IMR-90 (cell line): ENCODE data around the gene ZNF521. TPM values are rescaled to one million over a fixed set of nuclear protein-coding genes. Genes with fewer than 3 reads are reported as not detected.

Experiments used
- ATAC-seq: fragments of 200-7000 bp; cut with Tn5 transposase; 2 replicates; pipeline ENCODE4 v1.9.1; 2020; ENCODE audit warnings: low read depth, mild to moderate bottlenecking, moderate library complexity
- BruUV-seq: library from RNA; stranded (reverse); fragments of 400-500 nt; replicated peaks from 2 replicates; lab custom pipeline; 2021; lab: Mats Ljungman, UMichigan
- CTCF ChIA-PET: fragments of 300-600 bp; formaldehyde crosslinking; extraction: SDS; loops from one replicate; lab custom pipeline; 2021; ENCODE audit warnings: antibody characterized with exemption; lab: Yijun Ruan, JAX
- POLR2A ChIA-PET: fragments of 300-600 bp; sonication (Branson Sonifier 250); formaldehyde crosslinking; loops from one replicate; lab custom pipeline; 2022; ENCODE audit warnings: antibody characterized with exemption; ENCODE audit not compliant: unreplicated experiment; lab: Charles Lee
- DNase-seq: peaks from one replicate; pipeline ENCODE4 v3.0.0; 2013
- H2AFZ ChIP-seq: replicated peaks from 2 replicates; pipeline ENCODE3; 2013; ENCODE audit warnings: low read length, mild to moderate bottlenecking; ENCODE audit not compliant: poor library complexity
- H2AK5ac ChIP-seq: 2 replicates; pipeline ENCODE4 v1.6.1; 2013; ENCODE audit warnings: low read depth, low read length, inconsistent platforms
- H2AK9ac ChIP-seq: replicated peaks from 2 replicates; pipeline ENCODE3; 2013; ENCODE audit warnings: mild to moderate bottlenecking, low read depth, low read length, moderate library complexity; ENCODE audit not compliant: poor library complexity
- H2BK120ac ChIP-seq: 2 replicates; pipeline ENCODE4 v1.6.1; 2013; ENCODE audit warnings: low read depth, low read length, inconsistent platforms
- H2BK15ac ChIP-seq: 3 replicates; pipeline ENCODE4 v1.6.1; 2013; ENCODE audit warnings: low read depth, low read length, inconsistent platforms
- H2BK20ac ChIP-seq: 2 replicates; pipeline ENCODE4 v1.6.1; 2013; ENCODE audit warnings: low read depth, mild to moderate bottlenecking, inconsistent platforms, low read length, moderate library complexity
- H2BK5ac ChIP-seq: 2 replicates; pipeline ENCODE4 v1.6.1; 2013; ENCODE audit warnings: mild to moderate bottlenecking, low read depth, low read length, inconsistent platforms; ENCODE audit not compliant: poor library complexity, severe bottlenecking
- H3K14ac ChIP-seq: replicated peaks from 2 replicates; pipeline ENCODE4 v1.6.1; 2013; ENCODE audit warnings: low read depth, low read length, inconsistent platforms
- H3K18ac ChIP-seq: 2 replicates; pipeline ENCODE4 v1.6.1; 2013; ENCODE audit warnings: low read depth, low read length, control low read depth
- H3K23ac ChIP-seq: 2 replicates; pipeline ENCODE4 v1.6.1; 2013; ENCODE audit warnings: low read depth, low read length, inconsistent platforms
- H3K27ac ChIP-seq: 2 replicates; pipeline ENCODE4 v1.5.1; 2013; ENCODE audit warnings: mild to moderate bottlenecking, control low read depth, low read length; ENCODE audit not compliant: insufficient read depth
- H3K27me3 ChIP-seq: 2 replicates; pipeline ENCODE4 v1.6.1; 2013; ENCODE audit warnings: low read length; ENCODE audit not compliant: control insufficient read depth, insufficient read depth
- H3K36me3 ChIP-seq: 2 replicates; pipeline ENCODE4 v1.6.1; 2013; ENCODE audit warnings: low read length, mixed read lengths; ENCODE audit not compliant: control insufficient read depth, insufficient read depth
- H3K4ac ChIP-seq: 2 replicates; pipeline ENCODE4 v1.6.1; 2013; ENCODE audit warnings: low read depth, low read length, inconsistent platforms
- H3K4me1 ChIP-seq: 2 replicates; pipeline ENCODE4 v1.6.1; 2013; ENCODE audit warnings: low read length, mixed read lengths; ENCODE audit not compliant: control insufficient read depth, insufficient read depth
- H3K4me2 ChIP-seq: 2 replicates; pipeline ENCODE4 v1.6.1; 2013; ENCODE audit warnings: low read depth, mild to moderate bottlenecking, control low read depth, low read length, moderate library complexity
- H3K4me3 ChIP-seq: 2 replicates; pipeline ENCODE4 v1.5.1; 2013; ENCODE audit warnings: low read depth, mild to moderate bottlenecking, control low read depth, low read length, moderate library complexity; ENCODE audit not compliant: insufficient read depth
- H3K56ac ChIP-seq: 2 replicates; pipeline ENCODE4 v1.6.1; 2013; ENCODE audit warnings: low read length, inconsistent platforms; ENCODE audit not compliant: insufficient read depth; ENCODE audit errors: extremely low read depth
- H3K79me1 ChIP-seq, 2 experiments: 2 replicates each; pipeline ENCODE4 v1.6.1; 2013; ENCODE audit warnings: low read length in 2 of 2, inconsistent platforms in 1 of 2, low read depth in 1 of 2
- H3K9ac ChIP-seq: 2 replicates; pipeline ENCODE4 v1.6.1; 2013; ENCODE audit warnings: low read depth, low read length, control low read depth
- H3K9me1 ChIP-seq: 2 replicates; pipeline ENCODE4 v1.6.1; 2013; ENCODE audit warnings: low read length, inconsistent platforms; ENCODE audit not compliant: insufficient read depth
- H3K9me3 ChIP-seq: 2 replicates; pipeline ENCODE4 v1.6.1; 2013; ENCODE audit warnings: low read length; ENCODE audit not compliant: control insufficient read depth, insufficient read depth
- H4K20me1 ChIP-seq: 2 replicates; pipeline ENCODE4 v1.6.1; 2013; ENCODE audit warnings: low read length, inconsistent platforms; ENCODE audit not compliant: insufficient read depth
- H4K5ac ChIP-seq: 2 replicates; pipeline ENCODE4 v1.6.1; 2013; ENCODE audit warnings: mild to moderate bottlenecking, low read depth, low read length, control low read depth
- H4K8ac ChIP-seq, 2 experiments: 2 replicates each; pipeline ENCODE4 v1.6.1; 2013; ENCODE audit warnings: low read depth in 2 of 2, low read length in 2 of 2, control low read depth in 1 of 2, inconsistent platforms in 1 of 2
- H4K91ac ChIP-seq: 2 replicates; pipeline ENCODE4 v1.6.1; 2013; ENCODE audit warnings: low read depth, low read length, inconsistent platforms; ENCODE audit not compliant: insufficient read depth
- BHLHE40 ChIP-seq: fragments of 150-350 bp; IDR thresholded peaks from 2 replicates; pipeline ENCODE4 v1.6.1; 2016; ENCODE audit warnings: mild to moderate bottlenecking, low read depth, low read length
- CEBPB ChIP-seq: IDR thresholded peaks from 2 replicates; pipeline ENCODE4 v1.6.1; 2012; ENCODE audit warnings: low read depth, low read length, improper control_type of control experiment
- CHD1 ChIP-seq: IDR thresholded peaks from 2 replicates; pipeline ENCODE4 v1.6.1; 2012; ENCODE audit warnings: low read depth, low read length, improper control_type of control experiment
- CTCF ChIP-seq: conservative IDR thresholded peaks from 2 replicates; pipeline ENCODE4 v1.5.1; 2012; ENCODE audit warnings: mild to moderate bottlenecking, low read depth, low read length, improper control_type of control experiment
- ELK1 ChIP-seq: fragments of 150-350 bp; IDR thresholded peaks from 2 replicates; pipeline ENCODE4 v1.6.1; 2016; ENCODE audit warnings: low read depth, mild to moderate bottlenecking, low read length, moderate library complexity, borderline replicate concordance
- FOS ChIP-seq: fragments of 150-350 bp; IDR thresholded peaks from 2 replicates; pipeline ENCODE4 v1.6.1; 2016; ENCODE audit warnings: low read depth, low read length
- MAFK ChIP-seq: IDR thresholded peaks from 2 replicates; pipeline ENCODE4 v1.6.1; 2012; ENCODE audit warnings: low read depth, low read length, improper control_type of control experiment
- MAZ ChIP-seq: IDR thresholded peaks from 2 replicates; pipeline ENCODE4 v1.6.1; 2012; ENCODE audit warnings: low read depth, mild to moderate bottlenecking, low read length, improper control_type of control experiment, moderate library complexity, borderline replicate concordance
- MXI1 ChIP-seq: IDR thresholded peaks from 2 replicates; pipeline ENCODE4 v1.6.1; 2012; ENCODE audit warnings: low read depth, mild to moderate bottlenecking, low read length, moderate library complexity, borderline replicate concordance
- NFE2L2 ChIP-seq: fragments of 150-350 bp; IDR thresholded peaks from 2 replicates; pipeline ENCODE4 v1.6.1; 2016; ENCODE audit warnings: low read depth, mild to moderate bottlenecking, low read length
- POLR2A ChIP-seq: IDR thresholded peaks from 2 replicates; pipeline ENCODE4 v1.6.1; 2012; ENCODE audit warnings: mild to moderate bottlenecking, low read depth, low read length
- RAD21 ChIP-seq: IDR thresholded peaks from 2 replicates; pipeline ENCODE4 v1.6.1; 2012; ENCODE audit warnings: low read length, improper control_type of control experiment
- RCOR1 ChIP-seq: IDR thresholded peaks from 2 replicates; pipeline ENCODE4 v1.6.1; 2012; ENCODE audit warnings: mild to moderate bottlenecking, low read length, improper control_type of control experiment; ENCODE audit not compliant: insufficient replicate concordance
- RFX5 ChIP-seq: IDR thresholded peaks from 2 replicates; pipeline ENCODE4 v1.8.0; 2012; ENCODE audit warnings: low read depth, mild to moderate bottlenecking, low read length, moderate library complexity
- SMC3 ChIP-seq: fragments of 150-350 bp; IDR thresholded peaks from 2 replicates; pipeline ENCODE4 v1.6.1; 2016; ENCODE audit warnings: low read depth, mild to moderate bottlenecking, antibody characterized with exemption, low read length, moderate library complexity
- USF2 ChIP-seq: fragments of 150-350 bp; IDR thresholded peaks from 2 replicates; pipeline ENCODE4 v1.6.1; 2017; ENCODE audit warnings: mild to moderate bottlenecking, antibody characterized with exemption, low read length, low read depth
- WGBS, 2 experiments: methylation state at CpG; one replicate each; pipeline versions ENCODE4 v1.1.5 to v1.1.7; 2013; ENCODE audit warnings: missing lambda C conversion rate in 2 of 2; ENCODE audit not compliant: insufficient read length in 1 of 2; ENCODE audit errors: extremely low coverage in 2 of 2; 5-methylcytosine and 5-hydroxymethylcytosine counted together
- dilution Hi-C: fragments of 300-500 bp; cut with HindIII; formaldehyde crosslinking; loops from one replicate; pipeline ENCODE4 v1.14.3; 2018; ENCODE audit warnings: low sequenced_read_pairs; ENCODE audit not compliant: unreplicated experiment
- in situ Hi-C: fragments of 300-500 bp; cut with MboI; formaldehyde crosslinking; loops from 3 replicates; pipeline ENCODE4 v1.14.3; 2019; ENCODE audit warnings: low sequenced_read_pairs, inconsistent platforms, mixed read lengths
- intact Hi-C: fragments of 100-400 bp; cut with micrococcal nuclease; formaldehyde crosslinking; loops from 2 replicates; pipeline ENCODE4 v1.10.0; 2022
- polyA plus RNA-seq, 3 experiments: library from polyadenylated mRNA; depleted of rRNA; stranded (reverse); fragments of >200 nt; gene quantifications; 2 replicates each; pipeline ENCODE4 v1.2.3, GENCODE V29; 2012; ENCODE audit warnings: low replicate concordance in 1 of 3
- total RNA-seq: library from RNA; depleted of rRNA; stranded (reverse); fragments of >200 nt; gene quantifications from 2 replicates; pipeline ENCODE4 v1.2.3, GENCODE V29; 2012

The ZNF521 gene
- total and polyA plus RNA-seq, 2 of the 4 experiments (the other 2 are of a cell fraction), result 21.5 to 59.3 TPM

DNA sequence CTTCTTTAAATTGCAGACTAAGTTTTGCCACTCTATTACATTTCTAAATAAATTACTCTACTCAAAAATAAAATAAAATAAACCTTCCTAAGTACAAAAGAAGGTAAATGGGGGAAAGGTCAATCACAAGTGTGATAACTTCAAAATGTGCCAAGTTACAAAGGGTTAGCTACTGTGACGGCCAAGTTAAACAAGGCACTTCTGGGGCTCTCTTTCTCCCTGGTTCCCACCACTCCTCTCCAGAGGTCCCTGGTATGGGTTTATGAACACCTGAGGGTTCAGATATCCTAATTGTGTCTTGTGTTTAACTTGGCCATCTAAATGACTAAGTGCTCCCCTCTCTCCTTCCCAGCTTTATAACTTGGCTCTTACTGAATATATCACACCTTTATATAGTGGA lies 5.4 kb downstream of the ZNF521 start:
- Histone ChIP-seq H2AK9ac (no peak overlapping the region), H3K9ac (no peak overlapping the region), H3K18ac (no peak overlapping the region), H2BK5ac (no peak overlapping the region), H2AFZ (no peak overlapping the region), H3K4ac (no peak overlapping the region), H3K79me1 (peaks cover 22 to 32% of the 10 kb centered on the region in 2 experiments), H3K23ac (peak overlapping the region; percentile 42; the same call in 1 of the 2 replicates), H2BK20ac (no peak overlapping the region), H4K91ac (no peak overlapping the region), H3K36me3 (no peaks in the 10 kb centered on the region), H4K5ac (peak overlapping the region; percentile 29; the same call in 1 of the 2 replicates), H2AK5ac (no peak overlapping the region), H2BK15ac (no peak overlapping the region), H2BK120ac (no peak overlapping the region), H3K4me3 (no peak overlapping the region), H3K27ac (no peak overlapping the region), H4K8ac (no peak overlapping the region), H3K27me3 (no peaks in the 10 kb centered on the region), H3K9me1 (no peaks in the 10 kb centered on the region), H3K14ac (no peak overlapping the region), H3K9me3 (no peaks in the 10 kb centered on the region), H3K4me2 (no peak overlapping the region), H3K4me1 (peaks cover 4% of the 10 kb centered on the region; the same call in 1 of the 2 replicates), H3K56ac (no peak overlapping the region), H4K20me1 (peaks cover 6% of the 10 kb centered on the region; the same call in 1 of the 2 replicates)
- ATAC-seq, result no peak
- CTCF ChIA-PET, result interaction anchor here (0.7 kb wide), 1 partner anchor 286 kb away, joined by 3 read pairs; no protein-coding TSS in a partner anchor
- in situ Hi-C loops, result no loop called here
- dilution Hi-C loops, result no loop called here
- intact Hi-C loops, result no loop called here
- TF ChIP-seq RFX5 (no peak), ELK1 (no peak), CEBPB (no peak), MXI1 (no peak), RCOR1 (no peak), BHLHE40 (no peak), MAFK (no peak), RAD21 (no peak), MAZ (no peak), SMC3 (no peak), FOS (no peak), NFE2L2 (no peak), CHD1 (no peak), USF2 (no peak), POLR2A (no peak), CTCF (no peak)
- no peak for DNase-seq
- WGBS, 2 experiments, result no CpG with 5 or more reads among the region's 1 CpG
- POLR2A ChIA-PET, result no interaction called here
- BruUV-seq, result no TSS peak
